Adipose tissue (tissue), 3 donors: Measurements from ENCODE around the gene DCC. TPM values are rescaled to one million over a fixed set of nuclear protein-coding genes. Genes with fewer than 3 reads are reported as not detected.
"Not testable (repeated sequence)": the region's sequence is repeated elsewhere in the genome, so short reads cannot be mapped to it uniquely, and the experiment has no call there.

Experiments
- H3K27ac ChIP-seq: one replicate; pipeline ENCODE4 v1.5.1; 2013; ENCODE audit warnings: low read depth, low read length
- WGBS, 3 donors: extraction: QIAGEN DNeasy Blood & Tissue Kit; methylation state at CpG; one replicate each; pipeline ENCODE4 v1.1.7; 2013; 5-methylcytosine and 5-hydroxymethylcytosine counted together
- polyA plus RNA-seq, 3 donors: library from polyadenylated mRNA; stranded (reverse); fragments of 200-250 nt; gene quantifications; one replicate each; pipeline ENCODE4 v1.2.3, GENCODE V29; 2013
- donor health status: healthy with polysubstance abuse.
- donor health status: Bipolar disorder and iron deficiency.
- donor health status: healthy.

DCC gene
- polyA plus RNA-seq, 3 donors, result 0.01 to 0.13 TPM; not detected in 1

- WGBS, 3 donors, result 76 to 79% (median 78%) methylated on average over 13 to 15 of the region's 15 CpGs
- not testable (repeated sequence) for H3K27ac ChIP-seq
Observed at GRCh38 chr18:53511725-53512124, 1171.7 kb downstream of the DCC start.

GRCh38 chr18:53521068-53521467, 1181.1 kb downstream of the DCC start:
- no peak overlapping the region for H3K27ac ChIP-seq
- WGBS, 3 donors, result 80 to 88% (median 81%) methylated on average over 7 of the region's 7 CpGs

- no peak overlapping the region for H3K27ac ChIP-seq
- 51 to 78% (median 77%) methylated on average over 4 of the region's 4 CpGs for WGBS, 3 donors
Observed at GRCh38 chr18:53526101-53526870, 1186.3 kb downstream of the DCC start.

- WGBS, 3 donors, result 71 to 85% (median 84%) methylated on average over 2 of the region's 2 CpGs
- no peak overlapping the region for H3K27ac ChIP-seq
Observed at GRCh38 chr18:53527365-53527764, 1187.4 kb downstream of the DCC start.

GRCh38 chr18:53531187-53531586, 1191.2 kb downstream of the DCC start:
- H3K27ac ChIP-seq, result no peak overlapping the region

GRCh38 chr18:53531896-53532295, 1191.9 kb downstream of the DCC start:
- no peak overlapping the region for H3K27ac ChIP-seq
- 56 to 65% (median 63%) methylated on average over 1 of the region's 1 CpG for WGBS, 3 donors

- 71 to 95% (median 85%) methylated on average over 1 of the region's 1 CpG for WGBS, 3 donors
Observed at GRCh38 chr18:53534203-53534602, 1194.2 kb downstream of the DCC start.

GRCh38 chr18:53534695-53535094, 1194.7 kb downstream of the DCC start:
- no peak overlapping the region for H3K27ac ChIP-seq
- WGBS, 3 donors, result 41 to 47% (median 45%) methylated on average over 3 of the region's 3 CpGs

More at GRCh38 chr18:53534203-53534602, 1194.2 kb downstream of the DCC start:
- H3K27ac ChIP-seq, result no peak overlapping the region

- WGBS, 3 donors, result 69 to 85% (median 83%) methylated on average over 2 of the region's 2 CpGs
- H3K27ac ChIP-seq, result no peak overlapping the region
Observed at GRCh38 chr18:53536908-53537307, 1196.9 kb downstream of the DCC start.

- 63 to 81% (median 81%) methylated on average over 1 of the region's 1 CpG for WGBS, 3 donors
- H3K27ac ChIP-seq, result no peak overlapping the region
Observed at GRCh38 chr18:53541924-53542323, 1201.9 kb downstream of the DCC start.

GRCh38 chr18:53543711-53544110, 1203.7 kb downstream of the DCC start:
- H3K27ac ChIP-seq, result no peak overlapping the region

GRCh38 chr18:53544917-53545316, 1204.9 kb downstream of the DCC start:
- H3K27ac ChIP-seq, result no peak overlapping the region
- 34 to 60% (median 53%) methylated on average over 3 of the region's 3 CpGs for WGBS, 3 donors

- WGBS, 3 donors, result 40 to 52% (median 45%) methylated on average over 8 of the region's 8 CpGs
- no peak overlapping the region for H3K27ac ChIP-seq
Observed at GRCh38 chr18:53551868-53552426, 1212.0 kb downstream of the DCC start.

GRCh38 chr18:53553030-53553429, 1213.0 kb downstream of the DCC start:
- H3K27ac ChIP-seq, result no peak overlapping the region
- WGBS, 3 donors, result 84 to 98% (median 92%) methylated on average over 2 of the region's 2 CpGs

GRCh38 chr18:53556450-53556849, 1216.5 kb downstream of the DCC start:
- 88 to 96% (median 88%) methylated on average over 2 of the region's 2 CpGs for WGBS, 3 donors

GRCh38 chr18:53560546-53560945, 1220.5 kb downstream of the DCC start:
- WGBS, 3 donors, result 70 to 80% (median 79%) methylated on average over 2 of the region's 2 CpGs
- H3K27ac ChIP-seq, result no peak overlapping the region

More at GRCh38 chr18:53556450-53556849, 1216.5 kb downstream of the DCC start:
- H3K27ac ChIP-seq, result no peak overlapping the region

- WGBS, 3 donors, result 84 to 98% (median 92%) methylated on average over 2 of the region's 2 CpGs
- no peak overlapping the region for H3K27ac ChIP-seq
Observed at GRCh38 chr18:53566626-53567025, 1226.6 kb downstream of the DCC start.

GRCh38 chr18:53567929-53568574, 1228.1 kb downstream of the DCC start:
- no peak overlapping the region for H3K27ac ChIP-seq
- 44 to 49% (median 47%) methylated on average over 12 of the region's 12 CpGs for WGBS, 3 donors
